Head of caudate nucleus (tissue), 42 donors: ENCODE results near the gene MUC6.

Experiments used
- DNase-seq, 42 donors: peaks; one replicate each; pipeline versions ENCODE4 v3.0.0 to v3.0.0-alpha.2; 2020 to 2021; ENCODE audit warnings: mixed read lengths in 7 of 42
- intact Hi-C: fragments of 100-400 bp; cut with DNase I; formaldehyde crosslinking; loops from one replicate; pipeline ENCODE4 v1.15.0; 2022

The MUC6 gene

DNA sequence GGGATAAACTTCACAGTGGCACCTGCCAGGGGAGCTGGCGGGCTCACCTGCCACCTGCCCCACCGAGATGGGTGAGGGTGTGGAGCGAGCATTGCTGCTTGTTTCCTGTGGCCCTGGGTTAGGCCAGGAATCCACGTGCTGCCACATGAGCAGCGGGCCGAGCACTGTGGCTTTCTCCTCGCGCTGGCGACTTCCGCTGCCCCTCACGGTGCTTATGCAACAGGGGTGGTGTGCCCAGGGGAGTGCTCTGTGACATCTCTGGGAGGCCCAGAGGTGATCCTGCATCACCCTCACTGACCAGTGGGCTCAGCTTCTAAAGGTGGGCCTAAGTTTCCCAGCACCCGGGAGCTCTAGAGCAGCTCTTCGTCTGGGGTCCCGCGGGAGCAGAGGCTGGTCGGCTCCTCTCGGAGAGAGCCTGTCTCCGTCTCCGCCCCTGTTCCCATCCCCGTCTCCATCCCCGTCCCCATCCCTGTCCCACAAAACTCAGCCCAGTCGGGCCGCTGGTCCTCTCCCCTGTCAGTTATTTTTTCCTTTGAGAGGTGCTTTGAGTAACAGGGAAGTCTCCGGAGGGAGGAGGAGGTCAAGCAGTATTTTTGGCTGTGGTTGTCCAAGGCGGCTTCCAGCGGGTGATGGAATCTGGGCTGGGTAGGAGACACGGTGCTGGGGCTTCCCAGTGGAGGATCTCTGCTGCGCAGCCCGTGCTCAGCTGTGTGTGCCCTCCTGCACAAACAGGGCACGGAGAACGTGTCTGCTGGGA lies 68.3 kb downstream of the MUC6 start:
- no peak for DNase-seq
- intact Hi-C loops = no loop called here

DNA sequence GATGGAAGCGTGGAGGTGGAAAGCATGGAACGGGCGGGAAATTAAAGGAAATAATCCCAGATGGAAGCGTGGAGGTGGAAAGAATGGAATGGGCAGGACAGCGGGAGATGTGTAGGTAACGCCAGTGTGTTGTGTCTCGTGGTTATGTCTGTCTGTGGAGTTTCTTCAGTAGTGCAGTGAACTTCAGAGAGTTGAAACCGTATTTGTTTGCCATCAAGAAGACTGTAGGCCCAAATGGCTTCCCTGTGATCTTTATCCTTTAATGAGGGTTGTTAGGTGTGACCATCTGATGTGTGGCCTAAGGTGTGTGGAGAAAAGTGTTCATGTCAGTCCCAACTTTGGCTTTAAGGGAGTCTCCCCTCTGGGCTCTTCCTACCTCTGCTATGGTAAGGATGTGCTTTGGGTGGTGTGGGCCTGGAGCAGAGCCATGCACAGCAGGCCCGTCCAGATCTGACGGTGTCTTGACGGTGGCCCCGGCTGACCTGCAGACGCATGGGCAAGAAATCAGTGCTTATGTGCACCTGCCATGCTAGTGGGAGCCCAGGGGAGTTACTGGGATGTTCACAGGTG lies 71.2 kb downstream of the MUC6 start:
- intact Hi-C loops = no loop called here
- DNase-seq = no peak

DNA sequence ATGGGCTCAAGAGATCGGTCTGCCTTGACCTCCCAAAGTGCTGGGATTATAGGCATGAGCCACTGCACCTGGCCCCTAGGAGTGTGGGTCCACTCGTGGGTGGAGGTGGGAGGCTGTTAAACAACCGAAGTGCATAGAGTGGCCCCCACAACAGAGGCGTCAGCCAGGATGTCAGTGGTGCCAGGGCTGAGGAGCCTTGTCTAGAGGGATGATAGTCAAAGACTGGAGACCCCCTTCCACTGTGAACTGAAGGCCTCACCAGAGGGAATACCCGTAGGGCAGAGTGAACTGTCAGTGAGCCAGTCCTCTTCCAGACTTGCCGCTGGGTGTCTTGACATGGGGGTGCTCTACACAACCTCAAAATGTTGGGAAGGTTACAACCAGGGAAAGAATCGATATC lies 72.7 kb downstream of the MUC6 start:
- intact Hi-C loops = no loop called here
- DNase-seq = no peak
